ENCODE measurements around the gene CCDC146.
"Not testable (repeated sequence)": the region's sequence is repeated elsewhere in the genome, so short reads cannot be mapped to it uniquely, and the experiment has no call there.

Gene CCDC146

GRCh38 chr7:77219701-77220331 is 97.4 kb downstream of the CCDC146 start:
- not testable (repeated sequence) for H2BK15ac ChIP-seq (ENCODE audit: low read length); H2BK120ac ChIP-seq (ENCODE audit: low read depth, low read length); H3K4me1 ChIP-seq (ENCODE audit: control insufficient read depth in 2 of 2, insufficient read depth in 1 of 2, low read depth in 1 of 2, low read length in 2 of 2); H2BK12ac ChIP-seq (ENCODE audit: low read length); H3K9ac ChIP-seq (ENCODE audit: low read depth, low read length, poor library complexity); H2AK5ac ChIP-seq (ENCODE audit: low read depth, low read length); H4K91ac ChIP-seq (ENCODE audit: low read depth, low read length, poor library complexity); H3K18ac ChIP-seq (ENCODE audit: low read length); H3K14ac ChIP-seq (ENCODE audit: low read length); H3K4me2 ChIP-seq (ENCODE audit: insufficient read depth, low read length, poor library complexity, severe bottlenecking); H3K27me3 ChIP-seq (ENCODE audit: control insufficient read depth in 3 of 3, insufficient read depth in 3 of 3, low read depth in 1 of 3, low read length in 3 of 3); H2AFZ ChIP-seq (ENCODE audit: low read length); H3K27ac ChIP-seq (replicated peaks; ENCODE audit: low read length); H3K79me1 ChIP-seq (ENCODE audit: low read depth, low read length); DNase-seq (ENCODE audit: low spot score); H3K4me3 ChIP-seq (ENCODE audit: low read length in 2 of 2); H3K4ac ChIP-seq (ENCODE audit: low read length); H4K8ac ChIP-seq (ENCODE audit: low read depth, low read length); H3K36me3 ChIP-seq (replicated peaks in 1 of 2; ENCODE audit: control insufficient read depth in 2 of 2, insufficient read depth in 2 of 2, low read length in 2 of 2); H2BK5ac ChIP-seq (ENCODE audit: low read length); H3K9me3 ChIP-seq (replicated peaks in 1 of 2; ENCODE audit: control insufficient read depth in 2 of 2, insufficient read depth in 1 of 2, low read depth in 1 of 2, low read length in 2 of 2); H3K23ac ChIP-seq (ENCODE audit: low read depth, low read length, poor library complexity)
- WGBS, 2 donors (ENCODE audit: extremely low coverage in 2 of 2, insufficient read length in 2 of 2, insufficient replicate concordance in 1 of 2): no CpG with 5 or more reads among the region's 10 CpGs

- H2BK12ac ChIP-seq (ENCODE audit: low read length): no peak overlapping the region
- no peak overlapping the region for H3K4ac ChIP-seq (ENCODE audit: low read length)
- no peak overlapping the region for H3K9ac ChIP-seq (ENCODE audit: low read depth, low read length, poor library complexity)
- H3K27ac ChIP-seq (replicated peaks; ENCODE audit: low read length): no peak overlapping the region
- H3K18ac ChIP-seq (ENCODE audit: low read length): no peak overlapping the region
- no peaks in the 10 kb centered on the region for H3K36me3 ChIP-seq (replicated peaks in 1 of 2; ENCODE audit: control insufficient read depth in 2 of 2, insufficient read depth in 2 of 2, low read length in 2 of 2)
- WGBS, 2 donors (ENCODE audit: extremely low coverage in 2 of 2, insufficient read length in 2 of 2, insufficient replicate concordance in 1 of 2): no CpG with 5 or more reads among the region's 4 CpGs
- H2AK5ac ChIP-seq (ENCODE audit: low read depth, low read length): no peak overlapping the region
- H2AFZ ChIP-seq (ENCODE audit: low read length): no peak overlapping the region
- no peak overlapping the region for H3K4me3 ChIP-seq (ENCODE audit: low read length in 2 of 2)
- peaks cover 0 to 8% of the 10 kb centered on the region in 2 donors for H3K9me3 ChIP-seq (replicated peaks in 1 of 2; ENCODE audit: control insufficient read depth in 2 of 2, insufficient read depth in 1 of 2, low read depth in 1 of 2, low read length in 2 of 2)
- no peak overlapping the region for H4K91ac ChIP-seq (ENCODE audit: low read depth, low read length, poor library complexity)
- no peak overlapping the region for H3K23ac ChIP-seq (ENCODE audit: low read depth, low read length, poor library complexity)
- H3K79me1 ChIP-seq (ENCODE audit: low read depth, low read length): no peaks in the 10 kb centered on the region
- H2BK120ac ChIP-seq (ENCODE audit: low read depth, low read length): no peak overlapping the region
- peaks cover 2 to 4% of the 10 kb centered on the region in 2 donors for H3K4me1 ChIP-seq (ENCODE audit: control insufficient read depth in 2 of 2, insufficient read depth in 1 of 2, low read depth in 1 of 2, low read length in 2 of 2)
- no peak overlapping the region for H3K4me2 ChIP-seq (ENCODE audit: insufficient read depth, low read length, poor library complexity, severe bottlenecking)
- no peak overlapping the region for H2BK5ac ChIP-seq (ENCODE audit: low read length)
- no peak overlapping the region for H4K8ac ChIP-seq (ENCODE audit: low read depth, low read length)
- no peak overlapping the region for H3K14ac ChIP-seq (ENCODE audit: low read length)
- DNase-seq (ENCODE audit: low spot score): no peak
- no peaks in the 10 kb centered on the region for H3K27me3 ChIP-seq (ENCODE audit: control insufficient read depth in 3 of 3, insufficient read depth in 3 of 3, low read depth in 1 of 3, low read length in 3 of 3)
- no peak overlapping the region for H2BK15ac ChIP-seq (ENCODE audit: low read length)
Measured at GRCh38 chr7:77222065-77222464, 99.7 kb downstream of the CCDC146 start.

GRCh38 chr7:77222819-77223218 is 100.4 kb downstream of the CCDC146 start:
- no peak overlapping the region for H3K14ac ChIP-seq (ENCODE audit: low read length)
- no peaks in the 10 kb centered on the region for H3K27me3 ChIP-seq (ENCODE audit: control insufficient read depth in 3 of 3, insufficient read depth in 3 of 3, low read depth in 1 of 3, low read length in 3 of 3)
- H2BK12ac ChIP-seq (ENCODE audit: low read length): no peak overlapping the region
- peaks cover 2 to 4% of the 10 kb centered on the region in 2 donors for H3K4me1 ChIP-seq (ENCODE audit: control insufficient read depth in 2 of 2, insufficient read depth in 1 of 2, low read depth in 1 of 2, low read length in 2 of 2)
- H4K8ac ChIP-seq (ENCODE audit: low read depth, low read length): no peak overlapping the region
- no peak overlapping the region for H3K4me3 ChIP-seq (ENCODE audit: low read length in 2 of 2)
- no peak overlapping the region for H3K27ac ChIP-seq (replicated peaks; ENCODE audit: low read length)
- H2AK5ac ChIP-seq (ENCODE audit: low read depth, low read length): no peak overlapping the region
- no peak for DNase-seq (ENCODE audit: low spot score)
- no peak overlapping the region for H3K18ac ChIP-seq (ENCODE audit: low read length)
- H2AFZ ChIP-seq (ENCODE audit: low read length): no peak overlapping the region
- H3K4me2 ChIP-seq (ENCODE audit: insufficient read depth, low read length, poor library complexity, severe bottlenecking): no peak overlapping the region
- no peak overlapping the region for H2BK15ac ChIP-seq (ENCODE audit: low read length)
- H2BK120ac ChIP-seq (ENCODE audit: low read depth, low read length): no peak overlapping the region
- H3K9ac ChIP-seq (ENCODE audit: low read depth, low read length, poor library complexity): no peak overlapping the region
- no peak overlapping the region for H3K4ac ChIP-seq (ENCODE audit: low read length)
- WGBS, 2 donors (ENCODE audit: extremely low coverage in 2 of 2, insufficient read length in 2 of 2, insufficient replicate concordance in 1 of 2): no CpG with 5 or more reads among the region's 4 CpGs
- H3K23ac ChIP-seq (ENCODE audit: low read depth, low read length, poor library complexity): no peak overlapping the region
- H3K36me3 ChIP-seq (replicated peaks in 1 of 2; ENCODE audit: control insufficient read depth in 2 of 2, insufficient read depth in 2 of 2, low read length in 2 of 2): no peaks in the 10 kb centered on the region
- peaks cover 0 to 8% of the 10 kb centered on the region in 2 donors for H3K9me3 ChIP-seq (replicated peaks in 1 of 2; ENCODE audit: control insufficient read depth in 2 of 2, insufficient read depth in 1 of 2, low read depth in 1 of 2, low read length in 2 of 2)
- H4K91ac ChIP-seq (ENCODE audit: low read depth, low read length, poor library complexity): no peak overlapping the region
- H2BK5ac ChIP-seq (ENCODE audit: low read length): no peak overlapping the region
- H3K79me1 ChIP-seq (ENCODE audit: low read depth, low read length): no peaks in the 10 kb centered on the region

- Histone ChIP-seq H3K9me3 (replicated peaks in 1 of 2; ENCODE audit: control insufficient read depth in 2 of 2, insufficient read depth in 1 of 2, low read depth in 1 of 2, low read length in 2 of 2) (peaks cover 0 to 8% of the 10 kb centered on the region in 2 donors), H3K9ac (ENCODE audit: low read depth, low read length, poor library complexity) (no peak overlapping the region), H3K79me1 (ENCODE audit: low read depth, low read length) (no peaks in the 10 kb centered on the region), H4K8ac (ENCODE audit: low read depth, low read length) (no peak overlapping the region), H2BK12ac (ENCODE audit: low read length) (no peak overlapping the region), H2AK5ac (ENCODE audit: low read depth, low read length) (no peak overlapping the region), H2AFZ (ENCODE audit: low read length) (no peak overlapping the region), H3K14ac (ENCODE audit: low read length) (no peak overlapping the region), H3K4me3 (ENCODE audit: low read length in 2 of 2) (no peak overlapping the region), H3K4me1 (ENCODE audit: control insufficient read depth in 2 of 2, insufficient read depth in 1 of 2, low read depth in 1 of 2, low read length in 2 of 2) (peaks cover 2 to 4% of the 10 kb centered on the region in 2 donors), H2BK5ac (ENCODE audit: low read length) (no peak overlapping the region), H3K27ac (replicated peaks; ENCODE audit: low read length) (no peak overlapping the region), H3K4me2 (ENCODE audit: insufficient read depth, low read length, poor library complexity, severe bottlenecking) (no peak overlapping the region), H3K4ac (ENCODE audit: low read length) (no peak overlapping the region), H3K18ac (ENCODE audit: low read length) (no peak overlapping the region), H4K91ac (ENCODE audit: low read depth, low read length, poor library complexity) (no peak overlapping the region), H2BK15ac (ENCODE audit: low read length) (no peak overlapping the region), H2BK120ac (ENCODE audit: low read depth, low read length) (no peak overlapping the region), H3K23ac (ENCODE audit: low read depth, low read length, poor library complexity) (no peak overlapping the region), H3K36me3 (replicated peaks in 1 of 2; ENCODE audit: control insufficient read depth in 2 of 2, insufficient read depth in 2 of 2, low read length in 2 of 2) (no peaks in the 10 kb centered on the region), H3K27me3 (ENCODE audit: control insufficient read depth in 3 of 3, insufficient read depth in 3 of 3, low read depth in 1 of 3, low read length in 3 of 3) (no peaks in the 10 kb centered on the region)
- WGBS, 2 donors (ENCODE audit: extremely low coverage in 2 of 2, insufficient read length in 2 of 2, insufficient replicate concordance in 1 of 2): no CpG with 5 or more reads among the region's 2 CpGs
- no peak for DNase-seq (ENCODE audit: low spot score)
Measured at GRCh38 chr7:77223261-77223660, 100.8 kb downstream of the CCDC146 start.
